HG03575 (cell line): ENCODE data around the gene DNAH8.
"Not testable (repeated sequence)": the region's sequence is repeated elsewhere in the genome, so short reads cannot be mapped to it uniquely, and the experiment has no call there.

Experiments
- ATAC-seq: cut with Tn5 transposase; IDR thresholded peaks from one replicate; pipeline ENCODE4 v1.9.1; 2021; ENCODE audit not compliant: unreplicated experiment, insufficient number of reproducible peaks, low FRiP score; ENCODE audit errors: extremely low read depth

DNAH8 gene

DNA sequence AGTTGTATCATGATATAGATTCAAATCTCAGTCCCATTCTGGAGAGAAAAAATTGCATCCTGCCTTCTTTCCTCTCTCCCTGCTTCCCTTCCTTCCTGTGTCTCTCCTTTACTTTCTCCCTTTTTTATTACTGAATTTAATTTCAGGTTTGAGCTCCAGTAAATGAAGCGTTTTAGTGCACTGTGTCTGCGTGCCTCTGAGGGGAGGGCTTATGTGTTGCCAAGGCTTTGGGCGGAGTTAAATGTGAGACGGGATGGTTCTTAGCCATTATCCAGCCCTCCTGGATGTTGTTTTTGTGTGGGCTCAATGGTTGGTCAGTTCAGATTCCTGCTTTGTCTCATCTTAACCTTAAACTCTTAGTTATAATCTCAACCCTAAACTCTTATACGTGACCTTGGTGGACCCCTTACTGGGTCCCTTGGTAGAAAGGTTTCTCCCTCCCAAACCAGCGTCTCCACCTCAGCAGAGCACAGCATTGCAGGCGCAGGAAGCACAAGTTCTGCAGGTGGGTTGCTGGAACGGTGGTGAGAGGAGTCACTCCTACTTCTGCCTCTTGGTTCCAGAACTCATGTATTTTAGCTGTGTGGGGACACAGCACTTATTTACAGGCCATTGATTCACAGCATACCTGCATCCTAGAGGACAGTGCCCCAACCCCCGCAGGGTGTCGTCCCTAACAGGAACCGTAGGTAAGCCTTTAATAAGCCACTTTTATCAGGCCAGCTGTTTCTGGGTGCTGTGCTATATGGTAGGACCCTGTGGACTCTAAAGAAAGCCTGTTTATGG, 68.5 kb downstream of the DNAH8 start:
- no peak for ATAC-seq

DNA sequence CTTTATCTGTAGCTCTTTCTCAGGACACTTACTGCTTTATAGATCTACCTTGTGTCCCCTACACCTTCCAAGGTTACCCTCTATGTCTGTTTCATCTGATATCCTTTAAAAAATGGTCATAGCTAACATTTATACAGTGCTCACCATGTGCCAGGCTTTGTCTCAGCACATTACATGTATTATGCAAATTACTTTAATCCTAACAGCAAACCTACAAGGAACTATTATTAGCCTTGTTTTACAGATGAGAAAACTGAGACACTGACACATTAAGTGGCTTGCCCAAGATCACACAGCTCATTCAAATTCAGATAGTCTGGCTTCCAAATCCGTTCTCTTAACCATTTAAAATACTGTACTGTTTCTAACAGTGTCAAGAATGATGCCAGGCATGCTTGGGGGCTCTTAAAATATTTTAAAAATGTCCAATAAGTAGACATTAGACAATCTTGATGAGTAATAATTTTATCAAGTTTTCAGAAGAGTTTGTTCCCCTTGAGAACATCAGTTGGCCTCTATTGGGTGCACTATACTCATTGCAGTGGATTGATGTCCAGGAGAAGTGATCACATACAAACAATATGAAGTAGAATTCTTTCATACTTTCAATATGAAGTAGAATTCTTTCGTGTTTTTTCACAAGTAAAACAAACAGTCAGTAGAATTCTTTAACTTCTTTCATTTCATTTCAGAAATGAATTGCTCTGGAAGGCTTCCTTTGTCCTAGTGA, 69.6 kb downstream of the DNAH8 start:
- ATAC-seq = no peak

- no peak for ATAC-seq
These were observed 71.4 kb downstream of the DNAH8 start for GRCh38 chr6:38786486-38786885.

DNA sequence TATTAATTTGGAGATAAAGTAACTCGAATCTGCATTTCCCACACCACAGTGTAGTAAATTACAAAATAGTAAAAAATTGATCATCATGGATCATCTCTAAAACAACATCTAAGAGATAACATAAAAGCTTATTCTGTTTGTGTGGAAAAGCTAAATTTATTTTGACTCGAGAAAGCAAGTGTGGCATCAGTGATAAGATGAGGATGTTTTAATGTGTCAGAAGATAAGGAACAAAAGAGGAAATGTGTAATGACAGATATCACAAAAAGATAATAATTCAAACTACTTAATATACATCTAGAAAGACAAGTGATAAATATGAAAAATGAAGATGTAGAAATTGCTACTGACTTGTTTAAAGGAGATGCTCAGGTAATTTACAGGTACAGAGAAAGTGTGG, 74.1 kb downstream of the DNAH8 start:
- ATAC-seq = no peak

- no peak for ATAC-seq
These were observed 77.2 kb downstream of the DNAH8 start for GRCh38 chr6:38792356-38792755.

DNA sequence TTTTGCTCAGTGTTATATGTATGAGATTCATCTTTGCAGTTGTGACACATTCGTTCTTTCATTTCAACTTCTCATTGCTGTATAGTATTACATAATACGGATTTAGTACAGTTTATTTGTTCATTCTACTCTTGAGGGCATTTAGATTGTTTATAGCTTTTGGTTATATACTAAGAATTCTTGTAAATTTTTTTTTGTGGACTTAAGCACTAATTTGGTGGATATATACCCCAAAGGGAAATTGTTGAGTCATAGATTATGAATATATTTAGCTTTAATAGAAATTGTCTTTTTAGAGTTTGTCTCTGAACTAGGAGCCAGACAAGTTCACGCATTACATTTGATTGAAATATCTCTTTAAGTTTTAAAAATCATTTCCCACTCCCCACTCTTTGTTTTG, 79.6 kb downstream of the DNAH8 start:
- ATAC-seq = no peak

GRCh38 chr6:38796006-38796405, 80.9 kb downstream of the DNAH8 start:
- ATAC-seq = no peak

DNA sequence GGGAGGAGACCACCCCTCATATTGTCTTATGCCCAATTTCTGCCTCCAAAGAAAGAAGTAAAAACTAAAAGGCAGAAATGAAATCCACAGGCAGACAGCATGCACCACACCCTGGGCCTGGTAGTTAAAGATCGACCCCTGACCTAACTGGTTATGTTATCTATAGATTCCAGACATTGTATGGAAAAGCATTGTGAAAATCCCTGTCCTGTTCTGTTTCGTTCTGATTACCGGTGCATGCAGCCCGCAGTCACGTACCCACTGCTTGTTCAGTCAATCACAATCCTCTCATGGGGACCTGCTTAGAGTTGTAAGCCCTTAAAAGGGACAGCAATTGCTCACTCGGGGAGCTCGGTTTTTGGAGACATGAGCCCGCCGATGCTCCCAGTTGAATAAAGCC, 81.3 kb downstream of the DNAH8 start:
- ATAC-seq = not testable (repeated sequence)

- ATAC-seq = no peak
These were observed 81.7 kb downstream of the DNAH8 start for GRCh38 chr6:38796850-38797249.

GRCh38 chr6:38797391-38797790, 82.3 kb downstream of the DNAH8 start:
- ATAC-seq = no peak

DNA sequence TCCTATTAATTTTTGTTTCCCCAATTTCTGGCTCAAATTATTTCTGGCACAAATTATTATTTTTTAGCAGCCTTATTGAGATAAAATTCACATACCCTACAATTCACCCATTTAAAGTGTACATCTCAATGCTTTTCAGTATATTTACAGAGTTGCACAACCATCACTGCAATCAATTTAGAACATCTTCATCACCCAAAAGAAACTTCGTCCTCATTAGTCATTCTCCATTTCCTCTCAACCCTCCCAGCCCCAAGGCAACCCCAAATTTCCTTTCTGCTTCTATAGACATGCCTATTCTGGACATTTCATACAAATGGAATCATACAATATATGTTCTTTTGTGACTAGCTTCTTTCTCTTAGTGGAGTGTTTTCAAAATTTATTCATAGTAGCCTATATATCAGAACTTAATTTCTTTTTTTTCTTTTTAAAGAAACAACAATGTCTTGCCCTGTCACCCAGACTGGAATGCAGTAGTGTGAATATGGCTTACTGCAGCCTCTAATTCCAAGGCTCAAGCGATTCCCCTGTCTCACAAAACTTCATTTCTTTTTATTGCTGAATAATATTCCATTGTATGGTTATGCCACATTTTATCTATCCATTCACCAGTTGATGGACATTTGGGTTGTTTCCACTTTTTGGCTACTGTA, 84.5 kb downstream of the DNAH8 start:
- no peak for ATAC-seq

DNA sequence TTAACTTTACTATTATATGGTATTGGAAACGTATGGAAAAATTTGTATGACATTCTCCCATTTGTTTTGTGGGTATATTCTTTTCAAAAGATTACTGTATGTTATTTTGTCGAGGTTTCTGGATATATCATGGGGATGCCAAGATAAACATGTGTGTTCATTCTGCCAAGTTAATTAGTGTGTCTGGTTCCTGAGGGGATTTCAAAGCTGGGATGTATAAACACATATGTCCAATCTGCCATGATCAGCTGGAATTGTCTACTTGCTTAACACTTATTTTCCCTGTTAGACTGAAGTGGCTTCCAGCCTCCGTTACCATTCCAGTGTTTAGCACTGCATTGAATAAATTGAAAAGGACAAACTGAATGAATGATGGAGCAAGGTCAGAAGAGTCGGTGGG, 86.2 kb downstream of the DNAH8 start:
- no peak for ATAC-seq

- no peak for ATAC-seq
These were observed 87.4 kb downstream of the DNAH8 start for GRCh38 chr6:38802497-38802896.

GRCh38 chr6:38803129-38803528, 88.0 kb downstream of the DNAH8 start:
- ATAC-seq = no peak

- ATAC-seq = no peak
These were observed 89.2 kb downstream of the DNAH8 start for GRCh38 chr6:38804358-38804757.

- no peak for ATAC-seq
These were observed 90.1 kb downstream of the DNAH8 start for GRCh38 chr6:38805127-38805655.

DNA sequence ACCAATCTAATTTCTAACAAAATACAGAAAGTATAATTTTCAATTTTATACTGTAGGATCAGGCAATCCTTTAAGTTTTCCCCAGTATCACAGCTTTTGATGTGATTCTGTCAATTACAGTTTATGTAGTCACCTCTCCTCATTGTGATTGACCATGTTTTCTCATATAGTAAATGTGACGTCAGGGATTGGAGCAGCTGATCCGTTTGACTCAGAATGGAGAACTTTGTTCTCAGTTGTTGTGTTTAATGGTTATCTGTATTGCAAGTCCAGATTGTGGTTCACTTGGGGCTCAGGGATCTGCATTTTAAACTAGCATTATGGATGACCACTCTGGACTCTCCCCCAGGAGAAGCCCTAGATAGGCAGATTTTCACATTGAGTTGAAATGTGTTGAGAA, 90.6 kb downstream of the DNAH8 start:
- ATAC-seq = no peak

- no peak for ATAC-seq
These were observed 91.2 kb downstream of the DNAH8 start for GRCh38 chr6:38806271-38806670.

DNA sequence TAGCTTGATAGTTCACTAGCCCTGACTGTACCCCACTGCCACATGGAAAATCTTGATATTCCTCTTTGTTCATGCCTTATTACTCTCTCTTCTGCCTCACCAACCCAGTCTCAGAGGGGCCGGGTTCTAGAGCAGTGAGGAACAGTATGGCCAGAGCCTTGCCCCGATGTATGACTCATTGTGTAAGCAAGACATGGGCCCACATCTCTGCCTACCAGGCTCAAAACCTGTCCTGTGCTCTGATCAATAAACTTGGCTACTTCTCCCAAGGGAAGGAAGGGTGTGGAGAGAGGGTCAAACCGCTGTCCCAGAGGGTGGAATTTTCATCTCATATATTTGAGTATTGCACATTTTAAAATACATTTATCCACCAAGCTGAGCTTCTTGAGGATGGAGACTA, 91.7 kb downstream of the DNAH8 start:
- no peak for ATAC-seq

- ATAC-seq = no peak
These were observed 92.9 kb downstream of the DNAH8 start for GRCh38 chr6:38808039-38808438.
